GM21381 (cell line): ENCODE data around the gene SDC1.

Experiments
- ATAC-seq: cut with Tn5 transposase; IDR thresholded peaks from one replicate; pipeline ENCODE4 v1.9.1; 2021; ENCODE audit warnings: mild to moderate bottlenecking, moderate library complexity; ENCODE audit not compliant: unreplicated experiment

Gene SDC1

DNA sequence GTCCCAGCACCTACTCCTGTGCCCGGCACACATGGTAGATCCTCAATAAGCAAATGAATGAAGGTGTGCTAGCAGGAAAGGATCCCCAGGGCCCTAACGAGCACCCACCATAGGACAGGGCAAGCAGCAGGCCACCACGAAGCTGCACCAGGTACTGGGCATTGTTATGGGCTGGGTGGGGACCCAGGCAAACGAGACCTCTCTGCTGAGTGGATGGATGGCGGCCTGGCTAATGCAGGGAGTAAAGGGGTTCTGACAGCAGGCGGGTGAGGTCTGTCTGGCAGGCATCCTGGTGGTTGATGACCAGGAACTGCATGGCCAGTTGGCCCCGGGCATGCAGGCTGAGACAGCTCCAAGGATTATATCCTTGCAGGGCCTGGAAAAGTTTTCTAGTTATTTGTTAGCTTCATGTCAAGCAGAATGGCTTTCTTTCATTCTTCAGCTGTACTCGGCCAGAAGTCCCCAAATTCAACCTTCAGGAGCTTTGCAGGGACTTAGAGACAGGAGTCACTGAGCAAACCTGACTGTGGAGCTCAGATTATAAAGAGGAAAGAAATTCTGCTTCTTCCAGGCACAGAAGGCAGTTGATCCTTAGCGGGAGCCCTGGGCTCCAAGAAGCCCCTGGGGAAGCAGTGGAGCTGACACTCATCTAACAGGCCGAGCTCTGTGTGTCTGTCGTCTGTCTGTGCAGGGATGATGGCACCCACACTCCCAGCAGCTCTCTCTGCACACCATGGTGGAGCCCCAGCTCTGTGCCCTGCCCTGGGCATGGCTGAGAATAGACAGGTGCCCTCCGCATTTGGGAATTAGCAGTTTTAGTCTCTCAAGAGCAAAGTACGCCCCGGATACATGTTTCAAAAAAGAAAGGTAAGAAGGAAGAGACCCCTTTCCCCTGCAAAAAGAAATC is 51.2 kb downstream of the SDC1 start:
- ATAC-seq = no peak

DNA sequence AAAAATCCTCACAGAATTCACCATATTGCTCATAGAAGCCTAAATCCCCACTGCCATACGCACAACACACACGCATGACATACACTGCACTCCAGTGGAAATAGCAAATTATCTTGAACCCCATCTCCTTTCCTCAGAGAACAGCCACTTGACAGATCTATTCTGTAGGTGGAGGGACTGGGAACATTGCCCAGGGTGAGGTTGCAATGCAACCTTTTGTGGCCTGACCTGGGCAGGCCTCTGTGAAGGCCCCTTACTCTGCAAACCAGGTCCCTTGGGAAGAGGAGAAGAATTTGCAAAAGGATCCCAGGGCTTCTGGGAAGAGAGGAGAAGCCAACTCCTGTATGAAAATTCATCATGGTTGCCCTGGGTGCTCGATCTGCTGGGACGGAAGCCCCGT is 51.9 kb downstream of the SDC1 start:
- ATAC-seq = no peak

DNA sequence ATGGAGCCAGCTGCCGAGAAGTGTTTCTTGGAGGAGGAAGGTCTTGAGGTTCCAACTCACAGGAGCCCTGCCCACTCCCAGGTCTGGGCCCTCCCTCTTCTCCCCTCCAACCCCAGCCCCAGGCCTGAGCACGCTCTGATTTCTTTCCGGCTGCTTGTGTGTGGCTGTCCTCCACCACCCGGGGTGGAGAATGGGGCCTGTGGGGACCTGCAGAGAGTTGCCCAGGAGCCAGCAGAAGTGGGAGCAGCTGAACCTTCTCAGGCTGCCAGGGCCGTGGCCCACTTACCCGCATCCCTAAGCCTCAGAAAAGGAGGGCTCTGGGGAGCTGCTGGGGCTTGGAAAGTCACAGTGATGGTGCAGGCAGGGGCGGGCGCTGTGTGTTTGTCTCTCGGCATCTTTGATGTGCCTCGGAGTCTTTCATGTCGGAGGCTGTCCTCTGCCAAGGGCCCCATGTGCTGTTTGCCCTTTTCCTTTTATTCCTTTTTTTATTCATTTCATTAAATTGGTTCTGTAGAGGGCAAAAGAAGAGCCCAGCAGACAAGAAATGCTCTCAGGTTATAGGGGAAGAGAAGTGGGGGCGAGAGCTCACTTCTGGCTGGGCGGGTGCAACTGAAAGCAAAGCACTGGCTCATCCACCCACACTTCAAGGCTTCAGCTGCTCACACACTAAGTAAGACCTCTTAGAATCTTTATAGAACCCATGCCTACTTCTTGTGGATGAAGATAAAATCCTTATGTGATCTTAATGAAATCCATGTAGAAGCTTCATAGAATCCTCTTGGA is 52.5 kb downstream of the SDC1 start:
- no peak for ATAC-seq

DNA sequence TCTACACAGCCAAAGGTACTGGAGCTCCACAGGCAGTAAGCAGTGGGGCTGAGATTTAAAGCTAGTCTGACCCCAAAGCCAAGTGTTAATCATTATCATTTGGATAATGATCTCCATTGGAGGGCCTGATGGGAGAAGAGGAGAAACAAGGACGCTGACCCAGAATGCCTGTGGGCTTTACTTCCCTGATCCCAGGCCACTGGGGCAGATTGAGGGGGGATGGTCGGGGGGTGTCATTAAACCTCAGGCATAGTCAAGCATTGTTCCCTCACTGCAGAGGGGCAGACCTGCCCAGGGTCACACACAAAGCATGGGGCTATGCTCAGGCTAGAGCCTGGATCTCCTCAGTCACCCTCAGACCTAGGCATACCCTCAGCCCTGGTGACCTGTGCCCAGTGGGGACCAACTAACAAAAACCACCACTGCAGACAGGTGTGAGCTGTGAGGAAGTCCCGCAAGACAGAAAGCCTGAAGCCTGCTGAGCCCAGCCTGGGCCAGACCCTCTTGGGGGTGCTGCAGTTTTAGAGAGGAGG is 53.4 kb downstream of the SDC1 start:
- no peak for ATAC-seq

DNA sequence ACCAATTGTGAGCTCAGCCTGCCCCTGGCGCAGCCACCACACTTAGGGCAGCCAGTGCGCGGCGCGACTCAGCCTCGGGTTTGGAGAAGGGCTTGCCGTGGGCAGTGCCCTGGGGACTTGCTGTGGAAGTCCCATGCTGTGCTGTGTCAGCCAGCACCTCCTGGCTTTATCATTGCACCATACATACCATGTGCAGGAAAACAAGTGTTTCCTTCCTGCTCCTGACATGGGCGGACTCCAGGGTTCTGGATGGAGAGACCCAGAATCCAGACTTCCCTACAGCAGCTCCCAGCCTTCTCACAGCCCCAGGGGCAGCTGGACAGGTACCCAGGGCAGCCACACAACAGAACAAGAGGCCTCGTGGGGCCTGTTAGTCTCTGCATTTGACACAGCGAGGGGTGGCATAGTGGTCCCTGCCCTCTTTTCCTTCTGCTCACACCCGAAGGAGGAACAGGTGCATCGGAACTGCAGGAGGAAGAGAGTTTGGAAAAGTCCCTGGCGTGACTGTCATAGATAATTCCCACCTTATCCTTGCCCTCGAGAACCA is 54.2 kb downstream of the SDC1 start:
- no peak for ATAC-seq

DNA sequence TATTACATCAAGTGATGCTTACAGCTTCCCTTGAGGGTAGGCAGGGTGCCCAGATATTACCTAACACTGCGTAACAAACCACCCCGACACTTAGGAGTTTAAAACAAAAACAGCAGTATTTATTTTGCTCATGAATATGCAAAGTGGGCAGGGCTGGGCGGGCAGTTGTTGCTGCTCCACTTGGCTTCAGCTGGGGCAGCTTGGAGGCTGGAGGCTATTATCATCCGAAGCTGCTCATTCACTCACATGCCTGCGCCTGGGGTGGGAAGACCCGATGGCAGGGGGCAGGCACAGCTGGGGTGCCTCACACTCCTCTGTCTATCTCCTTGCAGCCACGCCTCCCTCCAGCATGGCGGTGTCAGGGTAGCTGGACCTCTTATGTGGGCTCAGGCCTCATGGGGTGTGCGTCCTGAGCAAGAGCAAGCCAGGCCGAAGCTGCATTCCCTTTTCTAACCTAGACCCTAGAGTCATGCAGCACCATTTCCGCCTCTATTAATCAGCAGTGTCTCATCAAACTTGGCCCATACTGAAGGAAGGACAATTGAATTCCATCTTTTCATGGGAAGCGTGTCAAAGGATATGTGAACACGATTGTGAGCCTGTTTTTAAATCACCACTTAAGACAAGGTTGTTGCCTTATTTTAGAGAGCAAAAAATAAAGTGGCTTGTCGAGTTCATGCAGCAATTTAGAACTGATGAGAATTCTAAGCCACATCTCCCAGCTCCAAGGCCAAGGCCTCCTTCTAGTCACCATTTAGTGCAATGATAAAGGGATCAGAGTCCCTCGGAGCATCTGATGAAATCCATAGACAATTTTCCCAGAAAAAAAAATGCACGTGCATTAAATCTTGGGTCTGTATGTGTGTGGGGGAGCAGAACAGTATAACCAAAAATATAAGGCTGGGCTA is 54.9 kb downstream of the SDC1 start:
- no peak for ATAC-seq

DNA sequence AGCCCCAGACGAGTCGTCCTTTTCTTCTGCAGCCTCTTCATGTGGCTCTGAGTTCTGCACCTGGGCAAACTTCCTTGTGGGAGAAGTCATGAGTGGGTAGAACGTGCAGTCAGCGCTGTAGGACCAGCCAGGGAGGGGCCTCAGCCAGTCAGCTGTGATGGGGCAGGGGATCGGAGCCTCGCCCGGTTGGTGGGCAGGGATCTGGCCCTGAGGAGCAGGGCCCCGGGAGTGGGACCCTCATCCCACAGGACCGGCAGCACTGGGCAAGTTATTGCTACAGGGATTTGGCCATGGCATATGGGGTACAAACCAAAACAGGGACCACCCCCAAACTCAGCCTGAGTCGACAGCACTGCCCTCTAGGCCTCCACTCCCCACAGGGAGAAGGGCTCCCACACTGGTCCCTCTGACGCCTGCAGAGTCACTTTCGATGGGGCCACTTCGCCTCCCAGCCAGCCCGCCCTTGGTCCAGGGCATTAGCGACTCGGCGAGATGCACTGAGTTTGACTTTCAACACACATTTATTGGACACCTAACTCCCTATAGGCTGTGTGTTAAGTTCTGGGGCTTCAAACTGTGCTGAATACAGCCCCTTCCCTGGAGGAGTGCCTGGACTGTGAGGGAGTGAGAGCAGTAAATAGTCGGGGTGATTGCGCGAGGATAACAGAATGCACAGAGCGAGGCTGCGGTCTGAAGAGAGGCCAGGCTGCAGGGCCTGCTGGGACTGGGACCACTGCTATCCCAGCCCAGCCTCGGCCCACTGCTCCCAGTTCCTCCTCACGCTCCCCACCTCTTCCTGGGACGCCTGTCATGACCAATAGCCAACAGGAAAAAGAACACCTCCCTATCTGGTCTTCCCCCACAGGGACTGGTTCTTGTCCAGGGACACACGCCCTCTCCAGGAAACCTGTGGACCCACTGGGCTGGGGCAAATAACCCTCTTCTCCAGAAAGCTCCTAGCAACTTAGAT is 55.9 kb downstream of the SDC1 start:
- no peak for ATAC-seq

DNA sequence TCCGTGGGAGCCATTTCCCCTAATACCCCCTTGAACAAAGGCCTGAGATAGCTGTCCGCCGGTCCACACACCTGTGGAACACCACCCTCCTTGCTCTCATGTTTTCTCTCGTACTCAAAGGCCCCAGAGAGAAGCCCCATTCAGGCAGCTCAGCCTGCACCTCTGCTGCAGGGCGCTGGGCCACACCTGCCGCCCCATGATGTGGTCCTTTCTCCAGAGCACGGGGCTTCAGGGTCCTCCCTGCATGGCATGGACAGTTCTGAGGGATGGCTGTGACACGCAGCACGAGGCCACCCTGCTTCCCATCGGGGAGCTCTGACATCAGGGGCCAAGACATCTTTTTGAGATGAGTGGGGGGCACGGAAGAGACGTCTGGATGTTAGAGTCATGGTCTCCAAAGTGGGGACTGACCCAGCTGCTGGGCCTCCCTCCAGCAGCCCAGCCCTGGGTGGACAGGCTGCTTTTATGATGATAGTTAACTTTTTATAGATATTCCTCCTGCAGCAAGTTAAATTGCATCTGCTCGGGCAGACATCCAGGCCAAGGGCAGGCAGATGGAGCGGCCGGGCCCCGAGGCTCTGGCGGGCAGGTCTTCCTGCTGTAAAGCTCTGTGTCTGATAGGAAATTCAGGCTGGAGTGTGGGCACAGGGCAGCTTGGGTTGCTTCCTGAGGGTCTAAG is 56.7 kb downstream of the SDC1 start:
- no peak for ATAC-seq

DNA sequence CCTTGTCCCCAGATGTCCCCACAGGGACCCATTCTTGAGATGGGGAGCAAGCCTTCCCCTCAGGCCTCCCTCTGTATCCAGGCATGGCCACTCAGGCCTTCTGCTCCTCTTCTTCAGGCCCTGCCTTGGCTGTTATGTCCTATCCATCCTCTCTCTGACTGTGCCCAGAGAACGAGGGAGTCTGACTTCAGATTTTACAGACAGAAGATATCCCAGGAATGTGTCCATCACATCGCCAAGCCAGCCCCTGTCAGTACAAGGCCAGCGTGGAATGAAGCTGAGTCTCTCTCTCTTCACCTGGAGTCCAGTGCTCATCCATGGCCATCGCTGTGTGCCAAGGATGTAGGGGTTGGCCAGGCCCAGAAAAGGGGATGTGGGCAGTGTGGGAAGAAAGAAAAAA is 57.6 kb downstream of the SDC1 start:
- no peak for ATAC-seq

DNA sequence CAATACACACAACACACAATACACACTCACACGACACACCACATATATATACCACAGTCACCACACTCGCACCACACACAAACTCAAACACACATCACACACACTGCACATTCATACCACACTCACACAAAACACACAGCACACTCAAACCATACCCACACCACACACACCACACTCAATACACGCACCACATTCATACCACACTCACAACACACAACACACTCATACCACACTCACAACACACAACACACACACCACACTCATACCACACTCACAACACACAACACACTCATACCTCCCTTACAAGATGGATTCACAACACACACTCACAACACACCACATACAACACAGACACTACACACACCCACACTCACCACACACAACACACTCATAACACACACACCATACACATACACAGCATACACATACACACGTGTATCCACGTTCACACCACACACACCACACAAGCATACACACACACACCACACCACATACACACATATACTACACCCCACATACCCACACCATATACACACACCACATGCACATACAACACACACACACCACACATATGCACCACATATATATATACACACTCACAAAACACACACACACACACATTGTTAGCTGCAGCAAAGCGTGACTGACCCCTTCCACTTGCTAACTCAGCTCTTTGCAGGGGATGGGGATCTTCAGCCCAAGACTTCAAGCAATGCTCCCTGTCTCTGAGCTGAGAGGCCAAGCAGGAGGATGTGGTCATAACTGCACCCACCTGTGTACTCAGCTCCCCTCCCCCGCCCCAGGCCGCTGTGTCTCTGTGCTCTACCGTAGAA is 59.0 kb downstream of the SDC1 start:
- no peak for ATAC-seq

DNA sequence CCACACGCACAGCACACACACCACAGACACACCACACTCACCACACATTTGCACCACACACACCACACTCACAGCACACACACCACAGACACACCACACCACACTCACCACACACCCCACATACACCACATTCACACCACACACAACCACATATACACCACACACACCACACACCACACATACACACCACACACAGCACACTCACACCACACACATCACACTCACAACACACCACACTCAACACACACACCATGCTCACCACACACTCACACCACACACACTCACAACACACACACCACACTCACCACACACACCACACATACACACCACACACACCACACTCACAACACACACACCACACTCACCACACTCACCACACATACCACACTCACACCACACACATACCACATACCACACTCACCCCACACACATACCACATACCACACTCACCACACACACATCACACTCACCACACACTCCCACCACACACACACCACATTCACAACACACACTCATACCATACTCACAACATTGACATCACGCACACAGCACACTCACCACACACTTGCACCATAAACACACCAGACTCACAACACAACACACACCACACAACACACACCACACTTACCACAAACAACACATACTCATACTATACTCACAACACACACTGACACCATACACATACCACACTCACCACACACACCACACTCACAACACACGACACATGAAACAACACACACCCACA is 60.0 kb downstream of the SDC1 start:
- ATAC-seq = no peak

DNA sequence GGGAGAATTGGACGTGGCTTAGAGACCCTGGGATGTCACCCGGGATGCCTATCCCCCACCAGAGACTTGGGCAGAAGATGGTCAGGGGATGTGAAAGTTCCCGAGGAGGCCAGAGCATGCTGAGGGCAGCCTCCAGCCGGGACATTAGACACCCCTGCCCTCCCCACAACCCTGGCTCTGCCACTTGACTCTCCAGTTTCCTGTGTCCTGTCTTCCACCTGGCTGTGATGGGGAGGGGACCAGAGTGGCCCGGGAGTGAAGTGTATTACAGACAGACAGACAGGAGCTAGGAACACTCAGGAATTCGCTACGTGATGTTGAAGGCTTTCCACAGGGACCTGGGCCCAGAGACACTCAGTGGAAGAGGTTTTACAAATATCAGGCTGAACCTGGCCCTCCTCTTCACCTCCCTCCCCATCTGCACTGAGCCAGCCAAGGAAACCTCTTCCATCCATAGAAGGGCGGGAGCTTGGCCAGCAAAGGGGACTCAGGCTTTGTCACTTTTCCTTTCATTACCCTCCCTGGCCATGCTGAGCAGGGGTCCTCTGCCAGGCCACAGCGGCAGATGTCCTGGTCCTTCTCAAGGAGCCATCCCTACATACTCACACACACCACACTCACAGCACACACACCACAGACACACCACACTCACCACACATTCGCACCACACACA is 60.7 kb downstream of the SDC1 start:
- no peak for ATAC-seq

DNA sequence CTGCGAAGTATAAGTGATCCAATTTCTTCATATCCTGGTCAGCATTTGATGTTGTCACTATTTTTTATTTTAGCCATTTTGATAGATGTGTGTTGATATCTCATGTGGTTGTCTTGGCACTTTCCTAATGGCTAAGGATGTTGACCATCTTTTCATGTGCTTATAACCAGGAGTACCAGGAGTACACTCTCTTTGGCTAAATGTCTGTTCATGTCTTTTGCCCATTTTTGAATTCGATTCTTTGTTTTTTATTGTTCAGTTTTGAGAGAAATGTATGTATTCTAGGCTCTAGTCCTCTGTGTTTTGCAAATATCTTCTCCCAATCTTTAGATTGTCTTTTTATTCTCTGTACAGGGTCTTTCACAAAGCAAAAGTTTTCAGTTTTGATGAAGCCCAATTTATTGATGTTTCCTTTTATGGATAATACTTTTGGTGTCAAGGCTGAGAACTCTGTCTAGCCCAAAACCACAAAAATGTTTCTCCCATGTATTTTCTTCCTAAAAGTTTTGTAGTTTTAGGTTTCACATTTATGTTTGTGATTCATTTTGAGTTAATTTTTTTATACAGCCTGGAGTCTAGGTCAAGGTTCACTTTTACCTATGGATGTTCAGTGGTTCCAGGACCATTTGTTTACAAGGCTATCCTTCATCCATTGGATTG is 65.4 kb downstream of the SDC1 start:
- ATAC-seq = no peak

DNA sequence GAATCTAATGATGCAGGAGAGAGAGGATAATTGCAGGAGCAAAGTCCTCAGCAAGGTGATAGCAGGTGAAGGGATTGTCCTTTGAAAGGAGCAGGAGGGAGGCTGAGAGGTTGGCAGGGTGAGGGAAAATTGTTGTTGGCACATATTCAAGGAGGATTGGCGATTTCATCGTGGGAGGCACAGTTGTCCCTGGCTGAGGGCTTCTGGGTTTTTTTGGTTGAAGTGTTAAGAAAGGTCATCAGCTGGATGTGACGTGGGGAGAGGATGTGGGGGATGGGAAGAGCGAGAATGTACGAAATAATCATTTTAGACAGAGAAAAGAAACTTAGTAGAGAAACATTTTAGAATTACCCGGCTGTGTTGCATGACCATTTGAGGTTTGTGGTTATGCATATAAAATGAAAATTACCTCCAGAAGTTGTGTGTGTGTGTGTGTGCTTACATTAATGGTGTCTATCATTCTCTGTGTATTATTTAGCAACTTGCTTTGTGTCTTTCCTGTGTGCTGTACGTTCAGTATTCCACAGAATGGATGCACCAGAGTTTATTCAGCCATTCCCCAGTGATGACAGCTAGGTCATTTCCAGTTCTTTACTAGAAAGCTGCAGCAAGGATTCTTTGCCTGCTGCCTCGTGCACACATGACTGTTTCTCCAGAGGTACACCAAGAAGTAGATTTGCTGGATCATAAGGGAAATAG is 67.6 kb downstream of the SDC1 start:
- no peak for ATAC-seq

DNA sequence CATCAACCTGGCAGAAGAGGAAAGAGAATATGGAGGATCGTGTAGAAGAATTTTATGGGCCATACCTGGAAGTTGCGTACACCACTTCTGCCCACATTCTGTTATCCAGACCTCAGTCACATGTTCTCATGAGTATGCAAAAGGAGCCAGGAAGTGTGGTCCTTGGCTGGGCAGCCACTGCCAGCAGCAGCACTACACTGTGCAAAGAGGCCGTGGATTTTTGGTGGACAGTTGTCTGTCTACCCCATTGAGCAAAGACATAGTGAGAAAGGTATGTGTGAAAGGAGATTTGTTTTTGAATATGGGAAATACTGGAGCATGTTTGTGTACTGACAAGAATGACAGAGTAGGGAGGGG is 68.1 kb downstream of the SDC1 start:
- no peak for ATAC-seq
